K562 (cell line): ENCODE data around the gene TRIM47. TPM values are rescaled to one million over a fixed set of nuclear protein-coding genes. Genes with fewer than 3 reads are reported as not detected.
A peak's percentile ranks its signal among the peaks of the same experiment; 100 is the strongest.

Experiments used
- BCOR ChIP-seq: fragments of 450-650 bp; IDR thresholded peaks from 2 replicates; pipeline ENCODE4 v1.6.1; 2016
- CCNT2 ChIP-seq: IDR thresholded peaks from 2 replicates; pipeline ENCODE4 v1.6.1; 2011; ENCODE audit warnings: borderline replicate concordance, low read depth, mild to moderate bottlenecking, moderate library complexity, mixed read lengths, low read length; ENCODE audit not compliant: insufficient read length; ENCODE audit errors: extremely low read depth
- DNMT1 ChIP-seq: fragments of 450-650 bp; IDR thresholded peaks from 2 replicates; pipeline ENCODE4 v1.6.1; 2016; ENCODE audit warnings: antibody characterized with exemption, mild to moderate bottlenecking
- FOS ChIP-seq: IDR thresholded peaks from 3 replicates; pipeline ENCODE4 v1.6.1; 2011; ENCODE audit not compliant: insufficient read length; ENCODE audit errors: extremely low read depth
- MYC ChIP-seq, 2 experiments: fragments of 250-450 bp in 1 of 2; sonication (Bioruptor Pico) in 1 of 2; IDR thresholded peaks; 2 replicates each; pipeline versions ENCODE4 v1.5.1 to v1.6.1; 2012 to 2021; ENCODE audit warnings: low read depth in 2 of 2, borderline replicate concordance in 1 of 2, improper control_type of control experiment in 1 of 2, low read length in 1 of 2, mild to moderate bottlenecking in 1 of 2, moderate library complexity in 1 of 2
- NR2F6 ChIP-seq: fragments of 450-650 bp; formaldehyde crosslinking; IDR thresholded peaks from 2 replicates; pipeline ENCODE4 v1.4.0; 2020; ENCODE audit warnings: mild to moderate bottlenecking
- PATZ1 ChIP-seq: fragments of 250-450 bp; sonication (Bioruptor Pico); IDR thresholded peaks from 2 replicates; pipeline ENCODE4 v1.5.0; 2020; ENCODE audit warnings: mild to moderate bottlenecking, borderline replicate concordance
- PHF8 ChIP-seq: fragments of 200-600 bp; sonication (generic); IDR thresholded peaks from 2 replicates; pipeline ENCODE4 v1.6.1; 2012; ENCODE audit warnings: mixed run types, mild to moderate bottlenecking, inconsistent platforms, low read length, moderate library complexity, borderline replicate concordance
- YY1 ChIP-seq, 3 experiments: IDR thresholded peaks; 2 replicates each; pipeline ENCODE4 v1.6.1; 2011; ENCODE audit warnings: low read length in 2 of 3, mild to moderate bottlenecking in 2 of 3, moderate library complexity in 2 of 3, borderline replicate concordance in 1 of 3, control low read depth in 1 of 3, low read depth in 1 of 3; ENCODE audit not compliant: insufficient read depth in 3 of 3, insufficient replicate concordance in 2 of 3, control insufficient read depth in 1 of 3, insufficient read length in 1 of 3; ENCODE audit errors: extremely low read depth in 1 of 3
- ZFPM2 ChIP-seq: fragments of 250-450 bp; sonication (Bioruptor Pico); IDR thresholded peaks from 2 replicates; pipeline ENCODE4 v1.5.1; 2022; ENCODE audit warnings: mild to moderate bottlenecking
- ZNF282 ChIP-seq: sonication (generic); formaldehyde crosslinking; IDR thresholded peaks from 2 replicates; pipeline ENCODE4 v1.8.1; 2023; ENCODE audit warnings: missing genetic modification reagents
- ZNF518B ChIP-seq: fragments of 250-450 bp; sonication (Bioruptor Pico); IDR thresholded peaks from 2 replicates; pipeline ENCODE4 v1.5.0; 2021; ENCODE audit warnings: mild to moderate bottlenecking, moderate library complexity
- ZNF592 ChIP-seq: fragments of 450-650 bp; IDR thresholded peaks from 2 replicates; pipeline ENCODE4 v1.6.1; 2017; ENCODE audit warnings: antibody characterized with exemption, mild to moderate bottlenecking
- ZNF717 ChIP-seq: fragments of 250-450 bp; sonication (Bioruptor Pico); IDR thresholded peaks from 2 replicates; pipeline ENCODE4 v1.5.0; 2021
- polyA plus RNA-seq, 8 experiments: library from polyadenylated mRNA; depleted of rRNA in 4 of 8; stranded (reverse) in 5 of 8; unstranded in 3 of 8; fragments of >200 nt; fragmentation: Nextera tagmentation in 2 of 8; fragmentation: Illumina TruSeq in 1 of 8; extraction: Ambion mirVana in 2 of 8; extraction: Trizol in 1 of 8; gene quantifications; 2 replicates each; pipeline versions ENCODE4 v1.2.1 to v1.2.3, GENCODE V29; 2011 to 2014; ENCODE audit warnings: inconsistent platforms in 1 of 8, missing spikeins in 1 of 8
- total RNA-seq, 7 experiments: library from RNA; depleted of rRNA in 6 of 7; stranded (reverse); fragments of >200 nt in 6 of 7; fragmentation: Illumina TruSeq in 2 of 7; extraction: Trizol in 2 of 7; gene quantifications; 2 replicates each; pipeline versions ENCODE4 v1.2.1 to v1.2.3, GENCODE V29; 2011 to 2021; ENCODE audit warnings: low replicate concordance in 1 of 7

Gene TRIM47
- total and polyA plus RNA-seq, 9 of the 15 experiments (the other 6 are each of a cell fraction or from before 2014, with no cell fraction given) = 0.56 to 6.1 (median 3.2) TPM

- TF ChIP-seq ZNF518B (no peak), ZNF592 (peak; percentile 88; the same call in 1 of the 2 replicates), PATZ1 (CRISPR knock-in tag) (no peak), PHF8 (peak; percentile 81), FOS (no peak), CCNT2 (peak; percentile 30), DNMT1 (0 out of 2 replicates have a peak, but pooled peaks have one; percentile 37), ZFPM2 (CRISPR knock-in tag) (0 out of 2 replicates have a peak, but pooled peaks have one; percentile 27), ZNF717 (CRISPR knock-in tag) (no peak), ZNF282 (CRISPR knock-in tag) (no peak), BCOR (0 out of 2 replicates have a peak, but pooled peaks have one; percentile 13), NR2F6 (CRISPR knock-in tag) (no peak), MYC (IDR thresholded peaks at IDR 0.05; ENCODE audit: low read depth, low read length) (peak; percentile 50; the same call in 1 of the 2 replicates), MYC (CRISPR knock-in tag; IDR thresholded peaks at IDR 0.05; ENCODE audit: borderline replicate concordance, low read depth) (peak; percentile 57), YY1 (IDR thresholded peaks at IDR 0.05; ENCODE audit: borderline replicate concordance in 1 of 3, control insufficient read depth in 1 of 3, extremely low read depth in 1 of 3, insufficient read depth in 3 of 3, insufficient read length in 1 of 3, insufficient replicate concordance in 2 of 3, low read depth in 1 of 3, low read length in 2 of 3) (peak in 2 of 3 experiments; percentile 43 to 89)
These were observed 34.5 kb downstream of the TRIM47 start, which contains the start of gene UNC13D (continued) for GRCh38 chr17:75843577-75844529.
